Fibroblast of pulmonary artery (primary cell): ENCODE results near the gene DCLRE1C.
"Not testable (repeated sequence)": the region's sequence is repeated elsewhere in the genome, so short reads cannot be mapped to it uniquely, and the experiment has no call there.

Experiments
- DNase-seq: peaks from one replicate; pipeline ENCODE4 v3.0.0-alpha.2; 2010; ENCODE audit warnings: low read depth
- H3K4me3 ChIP-seq: replicated peaks from 2 replicates; pipeline ENCODE4 v1.5.1; 2011; ENCODE audit warnings: low read depth, mild to moderate bottlenecking, control low read depth, low read length, moderate library complexity
- CTCF ChIP-seq: IDR thresholded peaks from 2 replicates; pipeline ENCODE4 v1.5.1; 2011; ENCODE audit warnings: mild to moderate bottlenecking, control low read depth, low read length, inconsistent platforms; ENCODE audit errors: missing control alignments

The DCLRE1C gene

DNA sequence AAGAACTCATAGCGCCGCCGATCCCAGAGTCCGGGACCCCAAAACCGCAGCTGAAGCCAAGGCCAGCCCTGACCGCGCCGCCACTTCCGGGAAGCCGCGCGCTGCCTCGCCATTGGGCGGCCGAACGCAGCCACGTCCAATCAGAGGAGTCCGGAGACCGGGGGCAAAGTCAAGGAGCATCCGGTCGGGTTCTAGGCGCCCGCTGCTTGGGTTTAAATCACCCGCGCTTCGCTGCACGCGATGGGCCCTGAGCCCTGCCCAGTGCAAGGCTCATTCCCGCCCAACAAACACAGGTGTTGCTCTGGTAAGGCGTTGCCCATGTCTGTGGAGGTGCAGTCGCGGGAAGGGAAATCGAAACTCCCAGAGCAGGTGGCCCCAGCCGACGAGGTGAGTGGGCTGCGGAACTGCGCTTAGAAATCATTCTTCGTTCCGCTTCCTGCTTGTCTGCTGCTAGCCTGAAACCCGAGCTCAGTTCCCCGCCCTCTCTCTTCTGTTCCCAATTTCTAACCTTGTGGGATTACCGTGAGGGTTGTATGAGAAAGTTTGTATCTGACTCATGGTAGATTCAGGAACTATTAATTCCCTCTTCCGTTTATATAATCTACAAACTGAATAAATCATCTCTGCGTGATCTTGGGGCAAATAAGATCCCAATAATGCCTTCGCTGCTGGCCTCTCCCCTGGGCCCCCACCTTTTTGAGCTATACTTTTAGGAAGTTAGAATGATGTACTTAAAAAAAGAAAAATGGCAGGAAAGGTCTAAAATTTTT is at the start of gene DCLRE1C:
Gene DCLRE1C (minus strand): TSS at position 96 of the 770 bp plus-strand sequence. CDS start 86 bp downstream, at position 10.
- H3K4me3 ChIP-seq, result peak within 1 kb of the TSS; percentile 86
- no peak for TF ChIP-seq CTCF
- peak; percentile 86 for DNase-seq

- no peak for DNase-seq
- TF ChIP-seq CTCF, result no peak
- peak overlapping the region; percentile 24 for H3K4me3 ChIP-seq
Observed at GRCh38 chr10:14995964-14996565, 42.2 kb upstream of the DCLRE1C start.

- DNase-seq, result peak; percentile 3
Observed at GRCh38 chr10:14993500-14994455, 39.9 kb upstream of the DCLRE1C start.

GRCh38 chr10:14992336-14992735 is 38.4 kb upstream of the DCLRE1C start:
- not testable (repeated sequence) for DNase-seq, H3K4me3 ChIP-seq

More at GRCh38 chr10:14993500-14994455, 39.9 kb upstream of the DCLRE1C start:
- not testable (repeated sequence) for H3K4me3 ChIP-seq

DNA sequence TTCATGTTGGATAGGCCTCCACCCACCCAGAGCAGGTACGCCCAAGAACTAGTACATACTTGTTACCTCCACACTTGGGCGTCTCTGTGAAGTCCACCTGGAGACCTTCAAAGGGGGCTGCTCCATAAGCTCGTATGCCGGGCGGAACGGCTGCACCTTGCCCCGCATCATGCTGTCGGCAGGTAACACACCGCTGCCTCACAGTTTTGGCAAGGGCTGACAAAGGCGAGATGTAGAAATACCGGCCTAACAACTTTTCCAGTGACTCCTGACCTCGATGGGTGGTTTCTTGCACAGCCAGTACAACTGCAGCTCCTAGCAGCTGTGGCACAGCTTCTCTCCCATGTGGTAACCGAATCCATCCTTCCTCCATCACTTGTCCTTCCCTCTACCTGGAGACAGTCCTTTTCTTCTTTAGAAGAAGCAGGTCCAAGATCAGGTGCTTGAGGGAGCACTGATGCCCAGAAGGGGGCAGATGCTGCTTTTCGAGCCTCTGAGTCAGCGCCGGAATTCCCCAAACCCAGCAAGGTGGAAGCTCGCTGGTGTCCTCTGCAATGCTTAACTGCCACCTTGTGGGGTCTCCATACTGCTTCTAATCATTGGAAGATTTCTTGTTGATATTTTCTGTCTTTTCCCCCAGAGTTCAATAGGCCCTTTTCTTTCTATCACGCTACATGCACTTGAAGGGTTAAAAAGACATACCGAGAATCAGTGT is 37.3 kb upstream of the DCLRE1C start:
- peak; percentile 24 for DNase-seq
- not testable (repeated sequence) for H3K4me3 ChIP-seq

DNA sequence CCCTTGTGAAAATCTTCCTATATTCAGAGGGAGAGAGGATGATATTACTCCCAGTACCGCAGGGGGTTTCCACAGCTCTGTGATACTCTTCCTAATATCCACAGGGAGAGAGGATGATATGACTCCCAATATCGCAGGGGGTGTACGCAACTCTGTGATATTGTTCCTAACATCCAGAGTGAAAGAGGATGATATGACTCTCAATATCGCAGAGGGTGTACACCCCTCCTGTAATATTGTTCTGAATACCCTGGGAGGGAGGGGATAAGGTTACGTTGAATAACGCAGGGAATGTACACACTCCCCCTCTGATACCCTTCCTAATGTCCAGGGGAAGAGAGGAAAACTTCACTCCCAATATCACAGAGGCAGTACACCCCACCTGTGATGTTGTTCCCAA is 35.7 kb upstream of the DCLRE1C start:
- not testable (repeated sequence) for DNase-seq, H3K4me3 ChIP-seq

DNA sequence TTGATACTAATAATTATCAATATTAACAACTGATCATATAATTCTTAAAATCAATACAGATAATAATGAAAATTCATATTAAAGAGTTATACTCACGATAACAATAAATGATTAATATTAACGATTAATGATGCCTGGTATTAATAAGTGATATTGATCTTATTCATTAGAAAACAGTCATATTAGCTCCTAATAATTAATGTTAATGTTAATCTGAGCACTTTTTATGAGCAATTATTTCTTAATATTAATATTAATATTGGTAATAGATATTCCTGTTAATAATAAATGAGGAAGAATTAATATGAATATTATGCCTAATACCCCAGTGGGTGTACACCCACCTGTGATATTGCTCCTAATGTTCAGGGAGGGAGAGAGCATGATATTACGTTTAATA is 28.8 kb upstream of the DCLRE1C start:
- H3K4me3 ChIP-seq, result no peak overlapping the region
- TF ChIP-seq CTCF, result no peak
- no peak for DNase-seq

DNA sequence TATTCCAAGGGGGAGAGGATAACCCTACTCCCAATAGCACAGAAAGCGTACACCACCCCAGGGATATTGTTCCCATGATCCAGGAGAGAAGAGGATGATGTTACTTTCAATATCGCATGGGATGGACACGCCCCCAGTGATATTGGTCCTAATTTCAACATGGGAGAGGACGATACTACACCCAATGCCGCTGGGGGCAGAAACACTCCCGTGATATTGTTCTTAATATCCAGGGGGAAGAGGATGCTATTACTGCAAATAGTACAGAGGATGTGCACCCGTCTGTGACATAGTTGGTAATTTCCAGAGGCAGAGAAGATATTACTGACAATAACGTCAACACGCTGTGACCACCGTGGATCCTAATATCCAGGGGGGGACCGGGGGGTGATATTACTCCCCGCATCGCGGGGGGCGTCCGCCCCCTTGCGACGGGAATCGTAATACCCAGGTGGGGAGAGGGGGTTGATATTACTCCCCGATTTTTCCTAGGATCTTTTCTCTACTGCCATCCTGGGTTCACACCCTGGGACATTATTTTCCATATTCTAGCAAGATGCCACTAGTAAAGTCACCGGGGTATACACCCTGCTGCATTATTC is 21.9 kb upstream of the DCLRE1C start:
- no peak for DNase-seq
- peak; percentile 25 for TF ChIP-seq CTCF
- H3K4me3 ChIP-seq, result no peak overlapping the region

GRCh38 chr10:14974153-14974998 is 20.5 kb upstream of the DCLRE1C start:
- DNase-seq, H3K4me3 ChIP-seq: not testable (repeated sequence)
